ENCODE measurements around the gene NLGN2.

The NLGN2 gene

DNA sequence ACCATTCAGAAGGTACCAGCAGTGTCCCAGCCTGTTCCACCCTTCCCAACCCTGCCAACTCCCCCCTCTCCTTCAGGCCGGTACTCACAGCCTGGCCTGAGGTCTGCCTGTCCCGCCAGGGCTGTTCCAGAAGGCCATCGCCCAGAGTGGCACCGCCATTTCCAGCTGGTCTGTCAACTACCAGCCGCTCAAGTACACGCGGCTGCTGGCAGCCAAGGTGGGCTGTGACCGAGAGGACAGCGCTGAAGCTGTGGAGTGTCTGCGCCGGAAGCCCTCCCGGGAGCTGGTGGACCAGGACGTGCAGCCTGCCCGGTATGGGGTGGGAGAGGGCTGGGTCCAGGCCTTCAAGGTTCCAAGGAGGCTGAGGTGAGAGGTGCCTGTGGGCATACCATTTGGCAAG is 7.2 kb downstream of the NLGN2 start:
- no peak for DNase-seq (ENCODE audit: low spot score)

GRCh38 chr17:7415784-7416183 is 8.1 kb downstream of the NLGN2 start:
- no peak for DNase-seq (ENCODE audit: low spot score)

DNA sequence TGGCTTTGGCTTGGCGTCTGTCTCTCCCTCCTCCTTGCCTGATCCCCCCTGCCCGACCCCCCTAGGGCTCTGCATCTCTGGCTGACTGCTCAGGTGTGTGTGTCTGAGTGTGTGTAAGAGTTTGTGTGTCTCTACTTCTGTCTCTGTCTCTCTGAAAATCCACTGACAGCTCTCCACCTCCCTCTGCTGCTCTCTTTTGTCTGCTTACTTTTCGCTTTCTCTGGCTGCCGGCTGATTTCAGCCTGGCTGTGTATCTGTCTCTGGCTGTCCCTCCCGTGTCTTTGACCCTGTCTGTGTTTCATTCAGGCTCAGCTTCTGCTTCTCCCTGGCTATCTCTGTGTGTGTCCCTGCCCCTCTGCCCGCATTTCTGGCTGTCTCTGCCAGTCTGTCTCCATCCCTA is 8.7 kb downstream of the NLGN2 start:
- no peak for DNase-seq (ENCODE audit: low spot score)

DNA sequence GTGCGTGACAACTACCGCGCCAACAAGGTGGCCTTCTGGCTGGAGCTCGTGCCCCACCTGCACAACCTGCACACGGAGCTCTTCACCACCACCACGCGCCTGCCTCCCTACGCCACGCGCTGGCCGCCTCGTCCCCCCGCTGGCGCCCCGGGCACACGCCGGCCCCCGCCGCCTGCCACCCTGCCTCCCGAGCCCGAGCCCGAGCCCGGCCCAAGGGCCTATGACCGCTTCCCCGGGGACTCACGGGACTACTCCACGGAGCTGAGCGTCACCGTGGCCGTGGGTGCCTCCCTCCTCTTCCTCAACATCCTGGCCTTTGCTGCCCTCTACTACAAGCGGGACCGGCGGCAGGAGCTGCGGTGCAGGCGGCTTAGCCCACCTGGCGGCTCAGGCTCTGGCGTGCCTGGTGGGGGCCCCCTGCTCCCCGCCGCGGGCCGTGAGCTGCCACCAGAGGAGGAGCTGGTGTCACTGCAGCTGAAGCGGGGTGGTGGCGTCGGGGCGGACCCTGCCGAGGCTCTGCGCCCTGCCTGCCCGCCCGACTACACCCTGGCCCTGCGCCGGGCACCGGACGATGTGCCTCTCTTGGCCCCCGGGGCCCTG is 9.5 kb downstream of the NLGN2 start:
- no peak for DNase-seq (ENCODE audit: low spot score)

GRCh38 chr17:7418472-7419152 is 11.0 kb downstream of the NLGN2 start:
- DNase-seq (ENCODE audit: low spot score), result no peak

DNA sequence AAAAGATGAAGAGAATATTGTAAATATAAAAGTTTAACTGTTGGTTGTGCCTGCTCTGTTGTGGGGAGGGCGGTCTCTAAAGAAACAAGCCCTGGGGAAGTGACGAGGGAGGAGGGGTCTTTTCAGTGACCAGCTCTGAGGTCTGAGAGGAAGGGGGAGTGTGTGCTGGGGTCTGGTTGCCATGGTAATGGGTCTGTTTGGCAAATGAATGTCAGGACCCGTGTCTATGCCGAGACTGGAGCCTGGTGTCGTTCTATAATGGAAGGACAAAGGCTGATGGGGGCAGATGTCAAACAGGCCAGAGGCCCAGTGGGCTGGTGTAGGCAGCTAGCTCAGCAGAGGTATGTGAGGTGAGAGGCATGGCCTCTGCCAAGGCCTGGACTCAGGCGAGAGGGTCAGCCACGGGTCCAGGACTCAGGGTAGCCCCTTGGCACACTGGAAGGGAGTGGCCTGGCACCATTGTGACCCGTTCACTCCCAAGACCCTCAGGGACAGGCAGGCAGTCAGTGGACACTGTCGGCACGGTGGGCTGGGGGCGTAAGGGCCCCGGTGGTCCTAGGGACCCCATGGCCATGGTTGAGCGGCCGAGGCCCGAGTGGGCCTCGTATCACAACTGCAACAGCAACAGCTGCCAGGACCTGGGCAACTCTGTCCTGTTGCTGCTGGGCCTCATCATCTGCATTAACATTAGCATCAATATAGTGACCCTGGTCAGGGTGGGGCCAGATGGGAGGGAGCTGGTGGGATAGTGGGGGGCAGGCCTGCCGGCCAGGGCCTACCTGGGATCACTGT is 12.4 kb downstream of the NLGN2 start, which contains the start of gene SPEM1:
Gene SPEM1 (plus strand): TSS at position 506 of the 792 bp plus-strand sequence. CDS start 61 bp downstream, at position 567.
- DNase-seq (ENCODE audit: low spot score), result no peak

DNA sequence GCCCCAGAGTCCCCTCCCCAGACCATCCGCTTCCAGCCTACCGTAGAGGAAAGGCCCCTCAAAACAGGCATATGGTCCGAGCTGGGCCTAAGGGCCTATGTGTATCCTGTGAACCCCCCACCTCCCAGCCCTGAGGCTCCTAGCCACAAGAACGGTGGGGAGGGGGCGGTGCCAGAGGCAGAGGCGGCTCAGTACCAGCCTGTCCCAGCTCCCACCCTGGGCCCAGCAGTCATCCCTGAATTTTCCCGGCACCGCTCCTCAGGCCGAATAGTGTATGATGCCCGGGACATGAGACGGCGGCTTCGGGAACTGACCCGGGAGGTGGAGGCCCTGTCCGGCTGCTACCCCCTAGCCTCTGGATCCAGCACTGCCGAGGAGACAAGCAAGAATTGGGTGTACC is 13.5 kb downstream of the NLGN2 start:
- DNase-seq (ENCODE audit: low spot score), result no peak

- no peak for DNase-seq (ENCODE audit: low spot score)
These were observed 16.0 kb downstream of the NLGN2 start for GRCh38 chr17:7423679-7424078.

DNA sequence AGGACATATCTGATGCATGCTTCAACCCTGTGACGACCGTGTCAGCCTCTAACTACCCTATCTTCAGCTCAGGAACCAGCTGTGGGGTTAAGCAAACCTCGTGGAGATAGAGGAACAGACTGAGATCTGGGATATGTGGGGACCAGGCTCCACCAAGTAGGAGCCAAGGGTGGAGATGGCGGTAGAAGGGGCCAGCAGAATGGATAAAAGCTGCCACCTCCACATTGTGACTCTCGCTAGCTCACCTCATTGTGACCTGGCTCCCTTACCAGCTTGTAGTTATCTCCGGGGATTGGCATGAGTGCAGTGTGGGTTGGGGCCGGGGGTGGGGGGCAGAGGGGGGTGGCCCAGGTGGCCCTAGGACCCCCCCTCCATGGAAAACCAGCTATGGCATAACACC is 17.7 kb downstream of the NLGN2 start, which contains the start of gene SPEM2:
Gene SPEM2 (plus strand): TSS at position 301 of the 400 bp plus-strand sequence. CDS start 73 bp downstream, at position 374.
- DNase-seq (ENCODE audit: low spot score), result no peak

- DNase-seq (ENCODE audit: low spot score), result no peak
These were observed 18.1 kb downstream of the NLGN2 start for GRCh38 chr17:7425756-7426155.

- no peak for DNase-seq (ENCODE audit: low spot score)
These were observed 18.7 kb downstream of the NLGN2 start for GRCh38 chr17:7426203-7426863.

DNA sequence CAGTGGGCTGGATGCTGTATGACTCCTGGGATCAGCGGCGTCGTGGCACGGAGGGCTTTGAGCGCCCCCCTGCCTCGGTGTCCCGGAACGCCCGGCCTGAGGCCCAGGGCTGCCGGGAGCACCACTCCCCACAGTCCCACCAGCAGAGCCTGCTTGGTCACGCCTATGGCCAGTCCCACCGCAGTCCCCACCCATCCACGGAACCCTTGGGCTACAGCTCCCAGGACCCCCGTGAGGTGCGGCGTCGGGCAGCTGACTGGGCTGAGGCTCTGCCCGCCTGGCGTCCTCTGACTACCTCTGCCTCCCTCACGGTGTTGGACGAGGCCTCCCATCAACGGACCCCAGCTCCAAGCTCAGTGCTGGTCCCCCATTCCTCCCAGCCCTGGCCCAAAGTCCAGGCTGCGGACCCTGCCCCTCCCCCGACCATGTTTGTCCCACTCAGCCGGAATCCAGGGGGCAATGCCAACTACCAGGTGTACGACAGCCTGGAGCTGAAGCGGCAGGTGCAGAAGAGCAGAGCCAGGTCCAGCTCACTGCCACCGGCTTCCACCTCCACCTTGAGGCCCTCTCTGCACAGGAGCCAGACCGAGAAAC is 19.3 kb downstream of the NLGN2 start:
- DNase-seq (ENCODE audit: low spot score), result no peak

DNA sequence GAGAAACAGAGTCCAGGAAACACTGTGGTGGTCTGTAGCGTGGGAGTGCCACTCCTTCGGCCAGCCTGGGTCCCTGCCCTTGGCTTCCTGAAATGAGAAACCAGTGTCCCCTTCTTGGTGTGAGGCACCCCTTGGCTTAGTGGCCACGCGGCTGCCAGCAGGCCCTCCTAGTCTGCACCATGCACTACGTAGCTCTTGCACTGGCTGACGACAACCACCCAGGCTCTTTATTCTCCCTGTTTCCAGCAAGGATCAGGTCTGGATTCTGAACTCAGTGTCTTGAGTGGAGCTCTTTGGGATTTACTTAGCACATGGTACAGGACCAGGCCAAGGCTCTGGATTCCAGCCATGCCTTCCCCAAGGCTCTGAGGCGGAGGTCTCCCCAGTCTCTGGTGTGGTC is 19.9 kb downstream of the NLGN2 start:
- no peak for DNase-seq (ENCODE audit: low spot score)

- no peak for DNase-seq (ENCODE audit: low spot score)
These were observed 20.9 kb downstream of the NLGN2 start, which contains the start of gene SPEM3 for GRCh38 chr17:7428557-7428956. SPEM3 (plus strand) TSS chr17:7428857; CDS start chr17:7428903, 46 bp downstream.

DNA sequence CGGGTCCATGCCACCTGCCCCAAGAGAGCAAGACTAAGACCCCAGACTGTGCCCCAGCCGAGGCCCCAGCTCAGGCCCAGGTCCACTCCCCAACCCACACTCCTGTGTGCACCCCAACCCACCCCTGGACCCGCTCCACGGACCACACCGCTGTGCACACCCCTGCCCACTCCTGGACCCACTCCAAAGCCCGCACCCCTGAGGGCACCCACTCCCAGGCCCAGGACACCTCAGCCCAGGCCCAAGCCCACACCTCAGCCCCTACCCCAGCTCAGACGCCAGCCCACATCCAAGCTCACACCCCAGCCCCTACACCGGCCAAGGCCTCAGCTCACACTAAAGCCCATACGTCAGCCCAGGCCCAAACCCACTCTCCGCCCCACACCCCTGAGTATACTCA is 22.1 kb downstream of the NLGN2 start:
- DNase-seq (ENCODE audit: low spot score), result no peak

GRCh38 chr17:7431231-7431630 is 23.6 kb downstream of the NLGN2 start:
- DNase-seq (ENCODE audit: low spot score), result no peak

GRCh38 chr17:7432296-7432695 is 24.7 kb downstream of the NLGN2 start:
- no peak for DNase-seq (ENCODE audit: low spot score)

GRCh38 chr17:7435676-7436555 is 28.3 kb downstream of the NLGN2 start:
- no peak for DNase-seq (ENCODE audit: low spot score)

GRCh38 chr17:7436556-7437368 is 29.1 kb downstream of the NLGN2 start:
- peak; percentile 66 for DNase-seq (ENCODE audit: low spot score)

GRCh38 chr17:7437369-7437863 is 29.8 kb downstream of the NLGN2 start:
- DNase-seq (ENCODE audit: low spot score), result no peak
